Measurements from ENCODE around the gene FIBIN. TPM values are rescaled to one million over a fixed set of nuclear protein-coding genes. Genes with fewer than 3 reads are reported as not detected.

Gene FIBIN
- total and polyA plus RNA-seq, 2 experiments from 2014 or later, result 0.21 to 0.66 TPM

DNA sequence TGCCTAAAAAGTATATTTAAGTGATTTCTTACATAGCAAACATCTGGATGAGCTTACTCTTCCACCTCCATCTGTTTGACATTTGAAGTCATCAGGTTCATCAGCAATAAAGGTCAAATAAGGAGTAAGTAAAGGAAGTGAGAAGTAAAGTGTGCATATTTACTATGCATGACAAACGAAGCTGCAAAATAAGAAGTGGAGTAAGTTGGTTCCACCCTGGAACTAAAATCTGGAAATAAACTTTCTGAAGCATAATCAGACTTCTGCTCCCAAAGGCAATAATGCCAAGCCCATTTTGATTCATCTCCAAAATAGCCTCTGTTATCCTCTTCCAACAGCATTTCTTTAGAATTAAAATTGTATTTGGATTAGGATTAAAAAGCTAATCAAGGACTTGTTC, 8.4 kb upstream of the FIBIN start:
- Histone ChIP-seq H3K27ac (ENCODE audit: low read depth) (no peak overlapping the region), H4K20me1 (replicated peaks; ENCODE audit: insufficient read depth) (no peaks in the 10 kb centered on the region), H3K9me2 (ENCODE audit: insufficient read depth) (no peaks in the 10 kb centered on the region), H3K4me1 (ENCODE audit: insufficient read depth) (no peaks in the 10 kb centered on the region), H3K4me3 (no peak overlapping the region), H2AFZ (no peak overlapping the region), H3K79me2 (replicated peaks; ENCODE audit: insufficient read depth) (no peaks in the 10 kb centered on the region), H3F3A (replicated peaks; ENCODE audit: low read depth) (no peaks in the 10 kb centered on the region), H3K36me3 (ENCODE audit: insufficient read depth) (no peaks in the 10 kb centered on the region), H3K4me2 (no peak overlapping the region), H3K27me3 (ENCODE audit: insufficient read depth) (no peaks in the 10 kb centered on the region)
- Mint-ChIP-seq H3K27me3 (ENCODE audit: insufficient read depth, low read depth, poor library complexity) (no peaks in the 10 kb centered on the region), H3K4me1 (peaks cover 5% of the 10 kb centered on the region; the same call in 1 of the 3 replicates), H3K9me3 (peaks cover 16% of the 10 kb centered on the region), H3K4me3 (no peak overlapping the region), H3K36me3 (ENCODE audit: low read depth) (peaks cover 7% of the 10 kb centered on the region; the same call in 2 of the 3 replicates), H3K27ac (no peak overlapping the region)
- ATAC-seq (no peak), DNase-seq (ENCODE audit: low spot score) (no peak)
- TF ChIP-seq ZNF331 (CRISPR knock-in tag; IDR thresholded peaks at IDR 0.05; ENCODE audit: low read depth) (no peak), EZH2 (IDR thresholded peaks at IDR 0.05; ENCODE audit: low read depth, unreplicated experiment) (no peak), STAT1 (IDR thresholded peaks at IDR 0.05; ENCODE audit: unreplicated experiment) (no peak), POLR2AphosphoS5 (IDR thresholded peaks at IDR 0.05; ENCODE audit: low read depth) (no peak), JUNB (IDR thresholded peaks at IDR 0.05; ENCODE audit: unreplicated experiment) (no peak), EZH2phosphoT487 (IDR thresholded peaks at IDR 0.05; ENCODE audit: unreplicated experiment) (no peak)
- TF ChIP-seq, protein P1, sequence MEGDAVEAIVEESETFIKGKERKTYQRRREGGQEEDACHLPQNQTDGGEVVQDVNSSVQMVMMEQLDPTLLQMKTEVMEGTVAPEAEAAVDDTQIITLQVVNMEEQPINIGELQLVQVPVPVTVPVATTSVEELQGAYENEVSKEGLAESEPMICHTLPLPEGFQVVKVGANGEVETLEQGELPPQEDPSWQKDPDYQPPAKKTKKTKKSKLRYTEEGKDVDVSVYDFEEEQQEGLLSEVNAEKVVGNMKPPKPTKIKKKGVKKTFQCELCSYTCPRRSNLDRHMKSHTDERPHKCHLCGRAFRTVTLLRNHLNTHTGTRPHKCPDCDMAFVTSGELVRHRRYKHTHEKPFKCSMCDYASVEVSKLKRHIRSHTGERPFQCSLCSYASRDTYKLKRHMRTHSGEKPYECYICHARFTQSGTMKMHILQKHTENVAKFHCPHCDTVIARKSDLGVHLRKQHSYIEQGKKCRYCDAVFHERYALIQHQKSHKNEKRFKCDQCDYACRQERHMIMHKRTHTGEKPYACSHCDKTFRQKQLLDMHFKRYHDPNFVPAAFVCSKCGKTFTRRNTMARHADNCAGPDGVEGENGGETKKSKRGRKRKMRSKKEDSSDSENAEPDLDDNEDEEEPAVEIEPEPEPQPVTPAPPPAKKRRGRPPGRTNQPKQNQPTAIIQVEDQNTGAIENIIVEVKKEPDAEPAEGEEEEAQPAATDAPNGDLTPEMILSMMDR (conservative IDR thresholded peaks at IDR 0.05; ENCODE audit: low read depth in 2 of 2), result no peak
- TF ChIP-seq, protein P2, sequence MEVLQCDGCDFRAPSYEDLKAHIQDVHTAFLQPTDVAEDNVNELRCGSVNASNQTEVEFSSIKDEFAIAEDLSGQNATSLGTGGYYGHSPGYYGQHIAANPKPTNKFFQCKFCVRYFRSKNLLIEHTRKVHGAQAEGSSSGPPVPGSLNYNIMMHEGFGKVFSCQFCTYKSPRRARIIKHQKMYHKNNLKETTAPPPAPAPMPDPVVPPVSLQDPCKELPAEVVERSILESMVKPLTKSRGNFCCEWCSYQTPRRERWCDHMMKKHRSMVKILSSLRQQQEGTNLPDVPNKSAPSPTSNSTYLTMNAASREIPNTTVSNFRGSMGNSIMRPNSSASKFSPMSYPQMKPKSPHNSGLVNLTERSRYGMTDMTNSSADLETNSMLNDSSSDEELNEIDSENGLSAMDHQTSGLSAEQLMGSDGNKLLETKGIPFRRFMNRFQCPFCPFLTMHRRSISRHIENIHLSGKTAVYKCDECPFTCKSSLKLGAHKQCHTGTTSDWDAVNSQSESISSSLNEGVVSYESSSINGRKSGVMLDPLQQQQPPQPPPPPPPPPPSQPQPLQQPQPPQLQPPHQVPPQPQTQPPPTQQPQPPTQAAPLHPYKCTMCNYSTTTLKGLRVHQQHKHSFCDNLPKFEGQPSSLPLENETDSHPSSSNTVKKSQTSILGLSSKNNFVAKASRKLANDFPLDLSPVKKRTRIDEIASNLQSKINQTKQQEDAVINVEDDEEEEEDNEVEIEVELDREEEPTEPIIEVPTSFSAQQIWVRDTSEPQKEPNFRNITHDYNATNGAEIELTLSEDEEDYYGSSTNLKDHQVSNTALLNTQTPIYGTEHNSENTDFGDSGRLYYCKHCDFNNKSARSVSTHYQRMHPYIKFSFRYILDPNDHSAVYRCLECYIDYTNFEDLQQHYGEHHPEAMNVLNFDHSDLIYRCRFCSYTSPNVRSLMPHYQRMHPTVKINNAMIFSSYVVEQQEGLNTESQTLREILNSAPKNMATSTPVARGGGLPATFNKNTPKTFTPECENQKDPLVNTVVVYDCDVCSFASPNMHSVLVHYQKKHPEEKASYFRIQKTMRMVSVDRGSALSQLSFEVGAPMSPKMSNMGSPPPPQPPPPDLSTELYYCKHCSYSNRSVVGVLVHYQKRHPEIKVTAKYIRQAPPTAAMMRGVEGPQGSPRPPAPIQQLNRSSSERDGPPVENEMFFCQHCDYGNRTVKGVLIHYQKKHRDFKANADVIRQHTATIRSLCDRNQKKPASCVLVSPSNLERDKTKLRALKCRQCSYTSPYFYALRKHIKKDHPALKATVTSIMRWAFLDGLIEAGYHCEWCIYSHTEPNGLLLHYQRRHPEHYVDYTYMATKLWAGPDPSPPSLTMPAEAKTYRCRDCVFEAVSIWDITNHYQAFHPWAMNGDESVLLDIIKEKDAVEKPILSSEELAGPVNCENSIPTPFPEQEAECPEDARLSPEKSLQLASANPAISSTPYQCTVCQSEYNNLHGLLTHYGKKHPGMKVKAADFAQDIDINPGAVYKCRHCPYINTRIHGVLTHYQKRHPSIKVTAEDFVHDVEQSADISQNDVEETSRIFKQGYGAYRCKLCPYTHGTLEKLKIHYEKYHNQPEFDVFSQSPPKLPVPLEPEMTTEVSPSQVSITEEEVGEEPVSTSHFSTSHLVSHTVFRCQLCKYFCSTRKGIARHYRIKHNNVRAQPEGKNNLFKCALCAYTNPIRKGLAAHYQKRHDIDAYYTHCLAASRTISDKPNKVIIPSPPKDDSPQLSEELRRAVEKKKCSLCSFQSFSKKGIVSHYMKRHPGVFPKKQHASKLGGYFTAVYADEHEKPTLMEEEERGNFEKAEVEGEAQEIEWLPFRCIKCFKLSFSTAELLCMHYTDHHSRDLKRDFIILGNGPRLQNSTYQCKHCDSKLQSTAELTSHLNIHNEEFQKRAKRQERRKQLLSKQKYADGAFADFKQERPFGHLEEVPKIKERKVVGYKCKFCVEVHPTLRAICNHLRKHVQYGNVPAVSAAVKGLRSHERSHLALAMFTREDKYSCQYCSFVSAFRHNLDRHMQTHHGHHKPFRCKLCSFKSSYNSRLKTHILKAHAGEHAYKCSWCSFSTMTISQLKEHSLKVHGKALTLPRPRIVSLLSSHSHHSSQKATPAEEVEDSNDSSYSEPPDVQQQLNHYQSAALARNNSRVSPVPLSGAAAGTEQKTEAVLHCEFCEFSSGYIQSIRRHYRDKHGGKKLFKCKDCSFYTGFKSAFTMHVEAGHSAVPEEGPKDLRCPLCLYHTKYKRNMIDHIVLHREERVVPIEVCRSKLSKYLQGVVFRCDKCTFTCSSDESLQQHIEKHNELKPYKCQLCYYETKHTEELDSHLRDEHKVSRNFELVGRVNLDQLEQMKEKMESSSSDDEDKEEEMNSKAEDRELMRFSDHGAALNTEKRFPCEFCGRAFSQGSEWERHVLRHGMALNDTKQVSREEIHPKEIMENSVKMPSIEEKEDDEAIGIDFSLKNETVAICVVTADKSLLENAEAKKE (CRISPR knock-in tag; IDR thresholded peaks at IDR 0.05), result no peak
- TF ChIP-seq, protein P3, sequence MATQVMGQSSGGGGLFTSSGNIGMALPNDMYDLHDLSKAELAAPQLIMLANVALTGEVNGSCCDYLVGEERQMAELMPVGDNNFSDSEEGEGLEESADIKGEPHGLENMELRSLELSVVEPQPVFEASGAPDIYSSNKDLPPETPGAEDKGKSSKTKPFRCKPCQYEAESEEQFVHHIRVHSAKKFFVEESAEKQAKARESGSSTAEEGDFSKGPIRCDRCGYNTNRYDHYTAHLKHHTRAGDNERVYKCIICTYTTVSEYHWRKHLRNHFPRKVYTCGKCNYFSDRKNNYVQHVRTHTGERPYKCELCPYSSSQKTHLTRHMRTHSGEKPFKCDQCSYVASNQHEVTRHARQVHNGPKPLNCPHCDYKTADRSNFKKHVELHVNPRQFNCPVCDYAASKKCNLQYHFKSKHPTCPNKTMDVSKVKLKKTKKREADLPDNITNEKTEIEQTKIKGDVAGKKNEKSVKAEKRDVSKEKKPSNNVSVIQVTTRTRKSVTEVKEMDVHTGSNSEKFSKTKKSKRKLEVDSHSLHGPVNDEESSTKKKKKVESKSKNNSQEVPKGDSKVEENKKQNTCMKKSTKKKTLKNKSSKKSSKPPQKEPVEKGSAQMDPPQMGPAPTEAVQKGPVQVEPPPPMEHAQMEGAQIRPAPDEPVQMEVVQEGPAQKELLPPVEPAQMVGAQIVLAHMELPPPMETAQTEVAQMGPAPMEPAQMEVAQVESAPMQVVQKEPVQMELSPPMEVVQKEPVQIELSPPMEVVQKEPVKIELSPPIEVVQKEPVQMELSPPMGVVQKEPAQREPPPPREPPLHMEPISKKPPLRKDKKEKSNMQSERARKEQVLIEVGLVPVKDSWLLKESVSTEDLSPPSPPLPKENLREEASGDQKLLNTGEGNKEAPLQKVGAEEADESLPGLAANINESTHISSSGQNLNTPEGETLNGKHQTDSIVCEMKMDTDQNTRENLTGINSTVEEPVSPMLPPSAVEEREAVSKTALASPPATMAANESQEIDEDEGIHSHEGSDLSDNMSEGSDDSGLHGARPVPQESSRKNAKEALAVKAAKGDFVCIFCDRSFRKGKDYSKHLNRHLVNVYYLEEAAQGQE (IDR thresholded peaks at IDR 0.05; ENCODE audit: unreplicated experiment), result no peak
- TF ChIP-seq, protein P4, sequence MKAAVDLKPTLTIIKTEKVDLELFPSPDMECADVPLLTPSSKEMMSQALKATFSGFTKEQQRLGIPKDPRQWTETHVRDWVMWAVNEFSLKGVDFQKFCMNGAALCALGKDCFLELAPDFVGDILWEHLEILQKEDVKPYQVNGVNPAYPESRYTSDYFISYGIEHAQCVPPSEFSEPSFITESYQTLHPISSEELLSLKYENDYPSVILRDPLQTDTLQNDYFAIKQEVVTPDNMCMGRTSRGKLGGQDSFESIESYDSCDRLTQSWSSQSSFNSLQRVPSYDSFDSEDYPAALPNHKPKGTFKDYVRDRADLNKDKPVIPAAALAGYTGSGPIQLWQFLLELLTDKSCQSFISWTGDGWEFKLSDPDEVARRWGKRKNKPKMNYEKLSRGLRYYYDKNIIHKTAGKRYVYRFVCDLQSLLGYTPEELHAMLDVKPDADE (IDR thresholded peaks at IDR 0.05), result no peak
